Transverse colon (tissue), 4 donors: ENCODE data around the gene SLC26A8.

ENCODE experiments used
- EP300 ChIP-seq: sonication (generic); formaldehyde crosslinking; IDR thresholded peaks from one replicate; pipeline ENCODE4 v1.6.1; 2017; ENCODE audit warnings: antibody characterized with exemption, low read depth
- POLR2A ChIP-seq: fragments of 450-650 bp; IDR thresholded peaks from one replicate; pipeline ENCODE4 v1.6.1; 2016; ENCODE audit warnings: antibody characterized with exemption, mild to moderate bottlenecking, moderate library complexity
- POLR2AphosphoS5 ChIP-seq, 3 donors: sonication (generic); formaldehyde crosslinking; IDR thresholded peaks; one replicate each; pipeline ENCODE4 v1.6.1; 2016; ENCODE audit warnings: antibody characterized with exemption in 3 of 3
- TF ChIP-seq, protein P1 (sequence below), 5 experiments: fragments of 200-600 bp in 3 of 5; fragments of 450-650 bp in 2 of 5; sonication (generic) in 3 of 5; IDR thresholded peaks; 1 replicate in 2 of 5; 2 replicates in 3 of 5; pipeline ENCODE4 v1.5.1; 2016 to 2017; ENCODE audit warnings: antibody characterized with exemption in 5 of 5, inconsistent platforms in 3 of 5, mild to moderate bottlenecking in 2 of 5, moderate library complexity in 1 of 5

DNA sequence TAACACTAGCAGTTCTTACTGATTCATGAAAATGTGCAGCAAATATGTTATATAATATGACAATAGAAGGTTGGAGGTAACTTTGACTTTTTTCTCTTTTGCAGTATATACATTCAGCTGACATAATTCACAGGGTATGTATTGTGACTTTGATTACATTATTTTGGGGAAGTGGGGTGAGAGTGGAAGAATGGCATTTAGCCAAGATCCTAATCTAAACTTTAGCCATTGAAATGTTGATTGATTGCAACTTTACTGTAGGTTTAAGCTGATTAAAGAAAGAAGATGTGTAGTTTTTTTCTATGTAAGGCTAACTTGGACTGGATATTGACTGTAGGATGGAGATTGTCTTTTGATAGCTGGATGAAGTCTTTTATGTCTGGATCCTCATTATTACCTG, 49.1 kb upstream of the SLC26A8 start:
- TF ChIP-seq, protein P1, sequence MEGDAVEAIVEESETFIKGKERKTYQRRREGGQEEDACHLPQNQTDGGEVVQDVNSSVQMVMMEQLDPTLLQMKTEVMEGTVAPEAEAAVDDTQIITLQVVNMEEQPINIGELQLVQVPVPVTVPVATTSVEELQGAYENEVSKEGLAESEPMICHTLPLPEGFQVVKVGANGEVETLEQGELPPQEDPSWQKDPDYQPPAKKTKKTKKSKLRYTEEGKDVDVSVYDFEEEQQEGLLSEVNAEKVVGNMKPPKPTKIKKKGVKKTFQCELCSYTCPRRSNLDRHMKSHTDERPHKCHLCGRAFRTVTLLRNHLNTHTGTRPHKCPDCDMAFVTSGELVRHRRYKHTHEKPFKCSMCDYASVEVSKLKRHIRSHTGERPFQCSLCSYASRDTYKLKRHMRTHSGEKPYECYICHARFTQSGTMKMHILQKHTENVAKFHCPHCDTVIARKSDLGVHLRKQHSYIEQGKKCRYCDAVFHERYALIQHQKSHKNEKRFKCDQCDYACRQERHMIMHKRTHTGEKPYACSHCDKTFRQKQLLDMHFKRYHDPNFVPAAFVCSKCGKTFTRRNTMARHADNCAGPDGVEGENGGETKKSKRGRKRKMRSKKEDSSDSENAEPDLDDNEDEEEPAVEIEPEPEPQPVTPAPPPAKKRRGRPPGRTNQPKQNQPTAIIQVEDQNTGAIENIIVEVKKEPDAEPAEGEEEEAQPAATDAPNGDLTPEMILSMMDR (IDR thresholded peaks at IDR 0.05): no peak
- TF ChIP-seq EP300: no peak
- TF ChIP-seq POLR2A: no peak
- no peak for TF ChIP-seq POLR2AphosphoS5 (IDR thresholded peaks at IDR 0.05)
